Activated CD4-positive, alpha-beta memory T cell treated with anti-CD3 and anti-CD28 coated beads, Interleukin-2, amount 10 ng/mL, durations not matched to agents 7 days and 5 days (primary cell): Measurements from ENCODE around the gene YIF1B. TPM values are rescaled to one million over a fixed set of nuclear protein-coding genes. Genes with fewer than 3 reads are reported as not detected.
"Not testable (repeated sequence)": the region's sequence is repeated elsewhere in the genome, so short reads cannot be mapped to it uniquely, and the experiment has no call there.

Experiments used
- CTCF ChIA-PET: fragments of 350-600 bp; sonication (Branson Sonifier 250); formaldehyde crosslinking; loops from one replicate; lab custom pipeline; 2021; ENCODE audit warnings: antibody characterized with exemption, inconsistent platforms; lab: Charles Lee
- POLR2A ChIA-PET: fragments of 350-600 bp; sonication (Branson Sonifier 250); formaldehyde crosslinking; loops from one replicate; lab custom pipeline; 2021; ENCODE audit warnings: antibody characterized with exemption; lab: Charles Lee
- DNase-seq: peaks from one replicate; pipeline ENCODE4 v3.0.0-alpha.2; 2020
- H3K27ac Mint-ChIP-seq: one replicate; pipeline ENCODE4 v1.8.0; 2021; ENCODE audit warnings: mild to moderate bottlenecking, mixed read lengths
- H3K27me3 Mint-ChIP-seq: one replicate; pipeline ENCODE4 v1.8.0; 2021; ENCODE audit warnings: mixed read lengths
- H3K36me3 Mint-ChIP-seq: one replicate; pipeline ENCODE4 v1.8.0; 2021; ENCODE audit warnings: low read depth, mixed read lengths
- H3K4me1 Mint-ChIP-seq: one replicate; pipeline ENCODE4 v1.8.0; 2021; ENCODE audit warnings: mixed read lengths
- H3K4me3 Mint-ChIP-seq: one replicate; pipeline ENCODE4 v1.8.0; 2021; ENCODE audit warnings: mild to moderate bottlenecking, mixed read lengths
- H3K9me3 Mint-ChIP-seq: one replicate; pipeline ENCODE4 v1.8.0; 2021; ENCODE audit warnings: mixed read lengths
- total RNA-seq, 2 experiments: library from RNA; stranded (reverse); gene quantifications; one replicate each; pipeline ENCODE4 v1.2.3, GENCODE V29; 2021

The YIF1B gene, protein sequence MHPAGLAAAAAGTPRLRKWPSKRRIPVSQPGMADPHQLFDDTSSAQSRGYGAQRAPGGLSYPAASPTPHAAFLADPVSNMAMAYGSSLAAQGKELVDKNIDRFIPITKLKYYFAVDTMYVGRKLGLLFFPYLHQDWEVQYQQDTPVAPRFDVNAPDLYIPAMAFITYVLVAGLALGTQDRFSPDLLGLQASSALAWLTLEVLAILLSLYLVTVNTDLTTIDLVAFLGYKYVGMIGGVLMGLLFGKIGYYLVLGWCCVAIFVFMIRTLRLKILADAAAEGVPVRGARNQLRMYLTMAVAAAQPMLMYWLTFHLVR
- 10 to 100 TPM; 75.4 to 76.1 TPM for total RNA-seq

DNA sequence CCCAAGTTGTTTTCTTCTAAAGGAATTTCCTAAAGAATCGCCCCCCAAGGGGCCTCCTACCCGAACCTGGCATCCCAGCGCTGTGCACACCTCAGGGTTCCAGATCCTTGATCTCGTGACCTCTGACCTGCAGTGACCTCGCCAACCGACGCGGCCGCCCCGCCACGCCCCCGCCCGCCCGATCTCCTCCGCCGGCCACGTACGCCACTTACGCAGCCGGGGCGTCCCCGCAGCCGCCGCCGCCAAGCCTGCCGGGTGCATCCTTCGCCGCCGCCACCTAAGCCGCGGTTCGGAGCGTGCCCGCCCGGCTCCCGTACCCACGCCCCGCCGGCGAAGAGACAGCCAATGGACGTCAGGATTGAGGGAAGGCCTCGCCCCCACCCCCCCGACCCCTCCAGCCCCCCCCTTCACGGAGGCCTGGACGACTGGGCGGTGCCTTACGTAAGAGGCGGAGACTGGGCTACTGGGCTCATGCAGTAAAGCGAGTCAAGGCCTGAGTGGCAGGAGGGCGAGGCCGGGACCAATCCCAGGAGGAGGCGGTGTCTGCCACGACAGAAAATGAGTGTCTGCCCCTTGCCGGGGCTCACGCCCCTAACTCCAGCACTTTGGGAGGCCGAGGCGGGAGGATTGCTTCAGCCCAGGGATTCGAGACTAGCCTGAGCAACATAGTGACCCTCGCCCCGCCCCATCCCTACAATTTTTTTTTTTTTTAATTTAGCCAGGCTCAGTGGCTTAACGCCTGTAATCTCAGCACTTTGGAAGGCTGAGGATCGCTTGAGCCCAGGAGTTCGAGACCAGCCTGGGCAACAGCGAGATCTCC, at the start of gene YIF1B:
Gene YIF1B (minus strand): TSS at position 291 of the 820 bp plus-strand sequence. CDS start 30 bp downstream, at position 261.
- Mint-ChIP-seq H3K4me3 (peak within 1 kb of the TSS; percentile 91), H3K36me3 (peaks cover under 1% of the 10 kb centered on the region), H3K9me3 (no peaks in the 10 kb centered on the region), H3K27ac (peak within 1 kb of the TSS; percentile 96), H3K4me1 (peaks cover 54% of the 10 kb centered on the region), H3K27me3 (no peaks in the 10 kb centered on the region)
- CTCF ChIA-PET, result interaction anchor here (0.8 kb wide), 1 partner anchor 116 kb away, joined by 3 read pairs; no protein-coding TSS in a partner anchor
- DNase-seq, result peak; percentile 97
- POLR2A ChIA-PET, result interaction anchor here (1.1 to 1.5 kb wide), 2 partner anchors 20 to 58 kb away, joined by 3 to 4 read pairs; partner anchors contain the start of genes CATSPERG and PSMD8

DNA sequence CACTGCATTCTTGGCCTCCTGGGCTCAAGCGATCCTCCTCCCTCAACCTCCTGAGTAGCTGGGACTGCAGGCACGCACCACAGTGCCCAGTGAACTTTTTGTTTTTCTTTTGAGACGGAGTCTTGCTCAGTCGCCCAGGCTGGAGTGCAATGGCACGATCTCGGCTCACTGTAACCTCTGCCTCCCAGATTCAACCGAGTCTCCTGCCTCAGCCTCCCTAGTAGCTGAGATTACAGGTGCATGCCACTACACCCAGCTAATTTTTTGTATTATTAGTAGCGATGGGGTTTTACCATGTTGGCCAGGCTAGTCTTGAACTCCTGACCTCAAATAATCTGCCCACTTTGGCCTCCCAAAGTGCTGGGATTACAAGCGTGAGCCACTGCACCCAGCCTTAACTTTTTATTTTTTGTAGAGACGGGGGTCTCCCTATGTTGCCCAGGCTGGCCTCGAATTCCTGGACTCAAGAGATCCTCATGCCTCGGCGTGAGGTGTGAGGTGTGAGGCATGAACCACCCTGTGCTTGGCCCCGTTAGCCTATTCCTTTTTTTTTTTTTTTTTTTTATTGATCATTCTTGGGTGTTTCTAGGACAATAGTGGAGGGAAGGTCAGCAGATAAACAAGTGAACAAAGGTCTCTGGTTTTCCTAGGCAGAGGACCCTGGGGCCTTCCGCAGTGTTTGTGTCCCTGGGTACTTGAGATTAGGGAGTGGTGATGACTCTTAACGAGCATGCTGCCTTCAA, 47.4 kb upstream of the YIF1B start:
- H3K9me3 Mint-ChIP-seq, DNase-seq, H3K36me3 Mint-ChIP-seq, H3K27ac Mint-ChIP-seq: not testable (repeated sequence)
- ChIA-PET CTCF (interaction anchor here (0.7 kb wide), 1 partner anchor 1201 kb away, joined by 4 read pairs; no protein-coding TSS in a partner anchor), POLR2A (interaction anchor here (1.4 to 2.0 kb wide), 2 partner anchors 11 to 27 kb away, joined by 5 to 17 read pairs; partner anchors contain the start of genes CATSPERG and PSMD8)
- peaks cover 19% of the 10 kb centered on the region for H3K4me1 Mint-ChIP-seq
- H3K4me3 Mint-ChIP-seq, result peak overlapping the region; percentile 84
- peaks cover 31% of the 10 kb centered on the region for H3K27me3 Mint-ChIP-seq

DNA sequence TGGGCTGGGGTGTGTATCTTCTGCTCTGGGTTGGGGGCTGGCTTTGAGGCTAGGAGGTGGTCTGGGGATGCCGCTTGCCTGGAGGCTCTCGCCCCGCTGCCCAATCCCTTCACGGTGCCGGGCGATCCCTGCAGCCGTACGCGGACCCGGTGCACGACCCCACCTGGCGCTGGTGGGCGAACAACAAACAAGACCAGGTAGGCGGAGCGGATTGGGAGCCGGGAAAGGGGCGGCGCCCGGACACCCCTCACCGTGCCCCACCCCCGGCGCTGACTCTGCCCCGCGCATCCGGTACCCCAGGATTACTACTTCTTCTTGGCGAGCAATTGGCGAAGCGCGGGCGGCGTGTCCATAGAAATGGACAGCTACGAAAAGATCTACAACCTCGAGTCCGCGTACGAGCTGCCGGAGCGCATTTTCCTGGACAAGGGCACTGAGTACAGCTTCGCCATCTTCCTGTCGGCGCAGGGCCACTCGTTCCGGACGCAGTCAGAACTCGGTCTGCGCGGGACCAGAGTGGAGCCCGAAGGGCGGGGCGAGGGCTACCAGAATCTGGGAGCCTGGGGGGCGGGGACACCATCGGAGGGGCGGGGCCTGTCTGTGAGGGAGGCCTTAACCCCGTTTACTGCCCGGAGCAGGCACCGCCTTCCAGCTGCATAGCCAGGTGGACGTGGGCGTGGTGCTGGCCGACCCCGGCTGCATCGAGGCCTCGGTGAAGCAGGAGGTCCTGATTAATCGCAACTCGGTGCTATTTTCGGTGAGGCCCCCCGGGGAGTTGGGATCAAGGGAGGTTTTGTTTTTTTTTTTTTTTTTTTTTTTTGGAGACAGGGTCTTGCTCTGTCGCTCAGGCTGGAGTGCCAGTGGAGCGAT, 46.6 kb upstream of the YIF1B start:
- POLR2A ChIA-PET, result interaction anchor here (1.2 to 2.0 kb wide), 4 partner anchors 12 to 34 kb away, joined by 3 to 17 read pairs (median 6); partner anchors contain the start of genes CATSPERG, GGN and PSMD8
- Mint-ChIP-seq H3K36me3 (no peaks in the 10 kb centered on the region), H3K27me3 (peaks cover 35% of the 10 kb centered on the region), H3K27ac (peak overlapping the region; percentile 80), H3K4me3 (peak overlapping the region; percentile 84), H3K9me3 (no peaks in the 10 kb centered on the region), H3K4me1 (peaks cover 19% of the 10 kb centered on the region)
- peak; percentile 93 for DNase-seq
- CTCF ChIA-PET, result interaction anchor here (0.7 to 1.1 kb wide), 2 partner anchors 26 to 1202 kb away, joined by 4 read pairs; partner anchors contain the start of gene CATSPERG

DNA sequence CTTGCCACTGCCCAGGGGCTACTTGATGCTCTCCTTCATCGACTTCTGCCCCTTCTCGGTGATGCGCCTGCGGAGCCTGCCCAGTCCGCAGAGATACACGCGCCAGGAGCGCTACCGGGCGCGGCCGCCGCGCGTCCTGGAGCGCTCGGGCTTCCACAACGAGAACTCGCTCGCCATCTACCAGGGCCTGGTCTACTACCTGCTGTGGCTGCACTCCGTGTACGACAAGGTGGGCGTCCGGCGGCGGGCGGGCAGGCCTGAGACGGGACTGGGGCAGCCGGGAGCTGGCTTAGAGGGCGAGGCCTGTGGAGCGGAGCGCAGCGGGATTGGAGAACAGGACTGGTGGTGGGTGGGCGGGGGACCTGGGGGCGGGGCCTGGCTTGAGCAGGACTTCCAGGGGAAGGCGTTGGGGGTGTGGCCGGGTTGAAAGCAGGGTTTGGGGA, 45.9 kb upstream of the YIF1B start:
- no peaks in the 10 kb centered on the region for H3K36me3 Mint-ChIP-seq
- peaks cover 19% of the 10 kb centered on the region for H3K4me1 Mint-ChIP-seq
- H3K4me3 Mint-ChIP-seq, result peak overlapping the region; percentile 84
- ChIA-PET CTCF (interaction anchor here (1.1 kb wide), 1 partner anchor 26 kb away, joined by 4 read pairs; the partner anchor contains the start of gene CATSPERG), POLR2A (interaction anchor here (1.2 to 2.0 kb wide), 4 partner anchors 13 to 35 kb away, joined by 3 to 17 read pairs (median 6); partner anchors contain the start of genes CATSPERG, GGN and PSMD8)
- peaks cover 36% of the 10 kb centered on the region for H3K27me3 Mint-ChIP-seq
- peak overlapping the region; percentile 80 for H3K27ac Mint-ChIP-seq
- DNase-seq, result peak; percentile 81
- H3K9me3 Mint-ChIP-seq, result no peaks in the 10 kb centered on the region

DNA sequence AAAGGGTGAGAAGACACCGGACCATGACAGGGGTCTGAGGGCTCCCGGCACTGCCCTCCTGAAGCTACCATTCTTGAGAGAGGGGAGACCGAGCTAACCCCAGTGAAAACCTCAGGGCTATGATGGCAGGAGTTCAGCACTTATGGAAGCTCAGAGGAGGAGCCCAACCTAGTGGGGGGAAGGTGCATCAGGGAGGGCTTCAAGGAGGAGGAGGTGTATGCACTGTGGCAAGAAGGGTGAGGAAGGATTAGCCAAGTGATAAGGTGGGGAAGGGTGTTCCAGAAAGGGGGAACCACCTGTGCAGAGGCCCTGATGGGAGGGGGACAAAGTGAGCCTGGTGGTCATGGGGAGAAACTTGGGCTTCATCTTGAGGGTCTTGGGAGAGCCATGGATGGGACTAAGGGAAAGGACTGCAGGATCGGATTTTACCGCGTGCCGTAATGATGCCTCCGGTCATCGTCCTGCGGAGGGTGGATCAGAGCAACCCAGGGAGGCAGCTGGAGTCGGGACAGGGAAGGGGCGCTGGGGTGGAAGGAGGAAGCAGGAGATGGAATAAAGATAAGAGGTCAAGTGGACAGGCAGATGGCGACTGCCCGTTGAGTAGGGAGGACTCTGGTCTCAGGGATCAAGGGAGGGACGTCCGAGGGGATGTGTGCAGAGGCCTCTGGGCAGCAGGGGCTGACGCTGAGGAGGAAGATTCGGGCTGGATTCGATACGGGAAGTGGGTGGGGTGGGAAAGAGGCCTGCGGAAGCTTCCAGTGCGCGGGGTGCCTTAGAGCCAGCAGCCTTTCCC, 45.3 kb upstream of the YIF1B start:
- Mint-ChIP-seq H3K9me3 (no peaks in the 10 kb centered on the region), H3K4me1 (peaks cover 19% of the 10 kb centered on the region), H3K27ac (no peak overlapping the region), H3K36me3 (no peaks in the 10 kb centered on the region), H3K4me3 (peak overlapping the region; percentile 84), H3K27me3 (peaks cover 38% of the 10 kb centered on the region)
- ChIA-PET CTCF (interaction anchor here (1.1 kb wide), 2 partner anchors 13 to 25 kb away, joined by 3 to 4 read pairs; partner anchors contain the start of genes CATSPERG and PSMD8), POLR2A (interaction anchor here (1.1 to 2.1 kb wide), 5 partner anchors 13 to 35 kb away, joined by 3 to 17 read pairs (median 6); partner anchors contain the start of genes CATSPERG, GGN and PSMD8)
- no peak for DNase-seq

DNA sequence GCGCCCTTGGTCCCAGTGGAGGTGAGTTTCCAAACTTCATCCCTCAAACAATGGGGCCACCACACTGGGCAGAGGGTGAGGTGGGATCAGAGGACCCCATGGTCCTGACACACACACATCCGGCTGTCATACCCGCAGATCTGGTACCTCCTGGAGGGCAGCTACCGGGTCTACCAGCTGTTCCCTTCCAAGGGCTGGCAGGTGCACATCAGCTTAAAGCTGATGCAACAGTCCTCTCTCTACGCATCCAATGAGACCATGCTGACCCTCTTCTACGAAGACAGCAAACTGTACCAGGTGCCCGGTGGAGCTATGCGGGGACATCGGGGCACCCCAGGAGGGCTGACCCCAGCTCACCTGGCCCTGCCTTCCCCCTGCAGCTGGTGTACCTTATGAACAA, 44.6 kb upstream of the YIF1B start:
- no peaks in the 10 kb centered on the region for H3K9me3 Mint-ChIP-seq
- peaks cover 42% of the 10 kb centered on the region for H3K27me3 Mint-ChIP-seq
- POLR2A ChIA-PET, result interaction anchor here (1.1 to 2.1 kb wide), 2 partner anchors 14 to 24 kb away, joined by 4 to 12 read pairs; partner anchors contain the start of genes CATSPERG and PSMD8
- CTCF ChIA-PET, result interaction anchor here (1.1 kb wide), 1 partner anchor 14 kb away, joined by 3 read pairs; the partner anchor contains the start of gene PSMD8
- H3K4me3 Mint-ChIP-seq, result peak overlapping the region; percentile 84
- peaks cover 19% of the 10 kb centered on the region for H3K4me1 Mint-ChIP-seq
- H3K27ac Mint-ChIP-seq, result no peak overlapping the region
- no peak for DNase-seq
- no peaks in the 10 kb centered on the region for H3K36me3 Mint-ChIP-seq

DNA sequence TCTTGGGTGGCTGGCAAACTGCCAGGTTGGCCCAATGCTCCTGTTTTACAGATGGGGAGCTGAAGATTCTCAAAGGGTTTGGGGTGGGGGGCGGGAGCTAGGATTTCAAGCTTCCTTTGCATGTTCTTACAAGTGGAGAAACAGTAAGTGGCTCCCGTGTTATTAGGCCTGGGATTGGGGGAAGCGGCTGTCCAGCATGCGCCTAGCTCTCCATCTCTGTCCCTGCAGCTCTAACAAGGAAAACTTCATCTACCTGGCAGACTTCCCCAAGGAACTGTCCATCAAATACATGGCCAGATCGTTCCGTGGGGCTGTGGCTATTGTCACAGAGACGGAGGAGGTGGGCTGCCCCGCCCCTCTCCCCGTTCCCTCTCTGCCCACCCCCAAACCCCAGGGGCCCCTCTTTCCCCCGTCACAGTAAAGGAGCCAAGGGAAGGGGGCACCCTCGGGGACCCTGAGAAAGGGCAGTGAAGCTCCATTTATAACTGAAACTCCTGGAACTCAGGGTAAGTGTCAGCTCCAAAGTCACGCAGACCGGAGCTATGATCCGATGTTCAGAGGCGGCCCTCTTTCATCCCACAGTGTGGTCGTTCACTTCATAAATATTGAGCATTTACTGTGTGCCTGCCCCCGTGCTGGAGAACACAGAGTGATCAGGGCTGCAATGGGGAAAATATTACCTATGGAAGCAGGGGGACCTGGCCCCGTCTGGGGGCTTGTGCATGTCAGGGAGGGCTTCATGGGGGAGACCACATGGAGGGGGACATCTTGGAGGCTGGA, 43.7 kb upstream of the YIF1B start:
- Mint-ChIP-seq H3K27me3 (peaks cover 42% of the 10 kb centered on the region), H3K27ac (no peak overlapping the region), H3K9me3 (no peaks in the 10 kb centered on the region), H3K4me1 (peaks cover 19% of the 10 kb centered on the region), H3K36me3 (no peaks in the 10 kb centered on the region), H3K4me3 (peak overlapping the region; percentile 10)
- ChIA-PET CTCF (interaction anchor here (0.6 to 1.2 kb wide), 3 partner anchors 43 to 858 kb away, joined by 3 to 4 read pairs (median 3); partner anchors contain the start of gene FAM98C), POLR2A (interaction anchor here (1.3 to 2.1 kb wide), 3 partner anchors 13 to 28 kb away, joined by 3 to 12 read pairs (median 3); partner anchors contain the start of genes GGN and PSMD8)
- DNase-seq, result no peak

DNA sequence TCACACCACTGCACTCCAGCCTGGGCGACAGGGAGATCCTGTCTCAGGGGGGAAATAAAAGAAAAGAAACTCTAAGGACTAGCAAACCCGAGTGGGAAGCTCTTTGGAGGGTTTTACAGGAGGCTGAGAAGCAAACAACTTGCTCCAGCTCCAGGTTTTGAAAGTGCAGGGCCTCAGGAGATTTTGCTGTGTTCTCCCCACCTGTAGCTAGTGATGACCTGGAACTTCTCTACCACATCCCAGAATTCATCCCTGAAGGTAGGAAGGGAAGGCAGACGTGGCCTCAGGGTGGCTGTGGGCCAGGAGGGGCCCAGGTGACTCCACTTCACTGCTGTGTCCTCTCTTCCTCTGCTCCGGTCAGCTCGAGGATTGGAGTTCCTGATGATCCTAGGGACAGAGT, 42.3 kb upstream of the YIF1B start:
- Mint-ChIP-seq H3K9me3 (no peaks in the 10 kb centered on the region), H3K4me1 (peaks cover 18% of the 10 kb centered on the region), H3K27ac (no peak overlapping the region), H3K4me3 (no peak overlapping the region), H3K36me3 (no peaks in the 10 kb centered on the region), H3K27me3 (peaks cover 42% of the 10 kb centered on the region)
- DNase-seq, result no peak
- POLR2A ChIA-PET, result interaction anchor here (0.6 to 1.4 kb wide), 4 partner anchors 16 to 92 kb away, joined by 3 read pairs; partner anchors contain the start of genes GGN and PSMD8
- CTCF ChIA-PET, result no interaction called here

DNA sequence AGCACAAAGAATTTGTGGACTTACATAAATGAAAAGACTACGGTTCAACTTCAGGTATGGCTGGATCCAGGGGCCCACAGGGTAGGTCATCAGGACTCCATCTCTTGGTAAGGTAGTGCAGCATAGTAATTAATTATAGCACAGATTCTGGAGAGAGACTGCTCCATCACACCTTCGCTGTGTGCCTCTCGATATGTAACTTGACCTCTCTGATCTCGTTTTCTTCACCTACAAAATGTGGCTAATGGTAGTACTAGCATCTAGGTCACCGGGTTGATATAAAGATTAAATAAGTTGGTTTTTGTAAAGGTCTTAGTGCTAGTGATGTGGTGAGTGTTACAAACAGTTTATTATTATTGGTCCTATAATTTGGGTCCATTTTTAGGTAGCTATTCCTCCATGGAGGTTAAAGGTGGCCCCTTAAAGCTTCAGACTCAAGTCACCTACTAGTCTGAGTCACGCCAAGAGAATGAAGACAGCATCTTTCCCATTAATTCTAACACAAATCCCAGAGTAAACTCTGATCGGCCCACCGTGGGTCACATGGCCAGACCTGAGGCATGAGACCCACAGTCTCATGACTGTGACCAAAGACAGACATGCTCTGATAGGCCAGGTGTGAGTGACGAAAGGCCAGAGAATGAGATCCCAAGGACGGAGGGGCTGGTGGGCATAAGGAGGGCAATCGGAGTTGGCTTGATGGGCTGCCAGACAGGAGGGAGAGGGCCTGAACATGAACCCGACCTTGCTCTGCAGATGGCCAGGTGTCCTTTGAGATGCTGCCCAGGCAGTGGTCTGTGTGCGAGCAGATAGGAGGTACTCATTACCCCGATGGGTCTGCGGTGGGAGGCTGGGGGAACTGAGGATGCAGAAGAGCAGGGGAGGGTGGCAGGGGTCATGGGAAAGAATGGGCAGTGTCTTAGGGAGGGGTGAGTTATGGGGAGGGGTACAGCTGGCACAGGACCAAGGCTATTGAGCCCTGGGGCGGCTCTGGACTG, 40.3 kb upstream of the YIF1B start:
- H3K4me1 Mint-ChIP-seq, result peaks cover 6% of the 10 kb centered on the region
- ChIA-PET CTCF (no interaction called here), POLR2A (no interaction called here)
- no peak overlapping the region for H3K27ac Mint-ChIP-seq
- H3K4me3 Mint-ChIP-seq, result no peak overlapping the region
- no peak for DNase-seq
- H3K9me3 Mint-ChIP-seq, result no peaks in the 10 kb centered on the region
- no peaks in the 10 kb centered on the region for H3K36me3 Mint-ChIP-seq
- peaks cover 35% of the 10 kb centered on the region for H3K27me3 Mint-ChIP-seq
